GM18511 (cell line): ENCODE measurements around the gene RANBP17.
"Not testable (repeated sequence)": the region's sequence is repeated elsewhere in the genome, so short reads cannot be mapped to it uniquely, and the experiment has no call there.

Source experiments
- ATAC-seq: cut with Tn5 transposase; IDR thresholded peaks from one replicate; pipeline ENCODE4 v1.9.1; 2021; ENCODE audit warnings: mild to moderate bottlenecking, moderate library complexity; ENCODE audit not compliant: unreplicated experiment

RANBP17 gene

DNA sequence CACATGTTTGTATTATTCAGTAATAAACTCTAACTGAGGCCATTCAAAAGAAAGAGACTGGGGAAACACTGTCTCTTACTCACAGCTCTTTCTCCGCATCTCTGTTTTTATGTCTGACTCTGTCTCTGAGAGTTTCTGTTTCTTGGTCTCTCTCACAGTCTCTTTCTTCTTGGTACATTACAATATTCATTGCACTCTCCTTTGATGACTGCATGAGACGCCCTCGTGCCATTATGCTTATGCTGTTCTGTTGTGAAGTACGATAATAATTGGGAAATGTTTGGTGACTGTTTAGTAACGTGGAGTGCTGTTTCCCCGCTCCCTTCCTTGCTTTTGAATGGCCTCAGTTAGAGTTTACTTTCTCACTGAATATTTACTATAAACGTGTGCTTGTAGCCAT is 421.9 kb downstream of the RANBP17 start:
- ATAC-seq: no peak

DNA sequence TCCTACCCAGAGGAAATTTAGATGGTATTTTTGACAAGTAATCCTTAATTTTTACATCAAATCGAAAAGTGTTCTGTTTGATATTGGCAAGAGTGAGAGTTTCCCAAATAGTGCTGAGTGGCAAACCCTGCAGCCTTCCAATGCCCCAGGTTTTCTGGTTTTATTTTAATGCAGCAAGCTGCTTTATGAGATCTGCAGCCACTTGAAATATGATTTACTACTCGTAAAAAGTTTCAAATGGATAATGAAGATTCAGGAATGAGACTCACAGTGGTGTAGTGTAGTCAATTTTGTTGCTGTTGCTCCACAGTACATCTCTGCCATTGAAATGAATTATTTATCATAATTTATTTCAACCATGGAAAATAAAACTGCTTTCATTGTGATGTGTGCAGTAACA is 423.6 kb downstream of the RANBP17 start:
- ATAC-seq: no peak

DNA sequence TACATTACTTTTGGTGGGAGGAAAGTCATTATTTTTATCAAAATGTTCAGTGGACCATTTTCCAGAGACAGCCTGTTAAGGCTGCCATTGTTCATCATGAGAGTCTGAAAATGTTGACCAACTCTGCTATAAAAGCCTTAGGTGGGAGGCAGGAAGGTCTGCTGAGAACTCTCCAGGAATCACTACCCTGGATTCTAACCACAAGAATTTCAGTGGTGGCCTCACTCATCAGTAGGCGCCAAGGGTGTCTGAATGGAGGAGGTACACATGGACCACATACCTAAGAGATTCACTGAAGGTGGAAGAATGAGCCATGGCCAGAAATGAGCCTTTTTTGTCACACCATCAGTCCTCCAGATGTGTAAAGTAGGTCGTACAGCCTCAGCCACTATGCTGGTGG is 426.2 kb downstream of the RANBP17 start:
- ATAC-seq: no peak

DNA sequence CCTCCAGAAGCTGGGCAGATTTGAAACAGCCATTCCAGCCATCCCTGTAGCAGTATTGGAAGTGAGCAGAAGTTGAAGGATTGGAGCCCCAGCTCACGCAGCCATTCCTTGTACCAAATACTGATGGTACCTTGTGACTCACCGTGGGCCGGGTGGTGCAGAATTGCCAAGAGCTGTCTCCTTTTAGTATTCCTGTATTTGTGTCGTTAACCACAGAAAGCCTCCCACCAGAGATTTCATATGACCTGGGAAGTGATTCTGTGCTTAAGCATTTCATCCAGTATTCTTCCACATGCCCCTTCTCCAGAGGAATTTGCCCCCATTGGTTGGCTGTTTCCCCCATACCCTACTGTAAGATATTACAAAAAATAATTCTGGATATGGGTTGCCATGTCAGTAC is 429.6 kb downstream of the RANBP17 start:
- ATAC-seq: no peak

DNA sequence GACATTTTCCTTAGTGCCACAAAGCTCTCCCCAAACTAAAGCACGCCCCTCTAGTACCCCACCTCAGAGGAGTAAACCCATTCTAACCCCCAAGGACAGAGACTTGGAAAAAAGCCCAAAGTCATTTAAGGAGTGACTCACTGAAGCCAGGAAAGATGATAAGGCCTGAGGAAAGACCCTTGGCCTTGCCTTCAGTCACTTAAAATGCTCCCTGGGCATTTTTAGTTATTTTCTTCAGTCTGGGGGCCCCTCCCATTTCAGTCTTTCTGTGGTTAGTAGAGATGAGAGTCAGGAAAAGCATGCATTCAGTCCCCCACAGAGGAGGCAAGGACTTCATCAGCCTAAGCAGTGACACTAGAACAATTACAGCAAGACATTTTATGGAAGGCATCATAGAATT is 433.5 kb downstream of the RANBP17 start:
- no peak for ATAC-seq

DNA sequence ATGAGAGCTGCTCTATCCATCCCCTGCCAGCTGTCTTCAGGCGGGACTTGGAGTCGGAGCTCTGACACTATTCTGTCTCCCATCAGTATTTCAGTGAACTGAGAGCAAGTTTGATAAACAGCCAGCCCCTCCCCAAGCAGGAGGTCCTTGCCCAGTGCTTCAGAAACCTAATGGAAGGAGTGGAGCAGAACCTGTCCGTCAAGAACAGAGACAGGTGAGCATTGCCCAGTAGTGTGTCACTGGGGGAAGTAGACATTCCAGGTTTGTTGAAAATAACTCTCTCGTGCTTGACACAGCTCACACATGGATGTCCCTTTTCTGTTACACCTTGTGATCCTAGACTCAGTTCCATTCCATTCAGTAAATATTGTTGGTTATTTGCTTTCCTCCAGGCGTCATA is 434.0 kb downstream of the RANBP17 start:
- ATAC-seq: no peak

DNA sequence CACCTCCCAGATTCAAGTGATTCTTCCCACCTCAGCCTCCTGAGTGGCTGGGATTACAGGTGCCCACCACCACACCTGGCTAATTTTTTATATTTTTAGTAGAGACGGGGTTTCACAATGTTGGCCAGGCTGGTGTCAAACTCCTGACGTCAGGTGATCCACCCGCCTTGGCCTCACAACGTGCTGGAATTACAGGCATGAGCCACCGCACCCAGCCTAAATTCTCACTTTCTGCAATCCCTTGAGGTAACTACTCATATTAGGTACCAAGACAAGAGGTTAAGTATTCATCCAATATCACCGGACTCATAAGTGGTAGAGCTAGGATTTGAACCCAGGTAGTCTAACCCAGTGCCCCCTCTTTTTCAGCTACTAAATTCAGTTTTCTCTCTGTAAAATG is 436.1 kb downstream of the RANBP17 start:
- ATAC-seq: not testable (repeated sequence)

DNA sequence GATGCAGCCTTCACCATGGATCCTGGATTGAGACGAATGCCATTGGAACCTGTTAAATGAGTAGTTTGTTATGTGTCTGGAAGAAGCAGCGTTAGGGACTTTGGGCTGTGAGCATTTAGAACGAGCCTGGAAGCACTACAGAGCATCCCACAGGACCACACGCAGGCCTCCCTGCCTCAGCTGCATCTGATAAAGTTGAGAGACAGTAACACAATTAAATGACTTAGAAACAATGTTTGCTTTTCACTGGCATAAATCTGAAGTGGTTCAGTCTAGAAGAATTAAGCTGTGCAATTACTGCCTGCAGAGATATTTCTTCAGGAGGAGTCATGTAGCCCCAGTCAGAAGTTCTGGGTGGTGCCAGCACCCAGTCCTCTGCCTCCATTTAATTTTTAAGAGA is 437.4 kb downstream of the RANBP17 start:
- ATAC-seq: no peak

DNA sequence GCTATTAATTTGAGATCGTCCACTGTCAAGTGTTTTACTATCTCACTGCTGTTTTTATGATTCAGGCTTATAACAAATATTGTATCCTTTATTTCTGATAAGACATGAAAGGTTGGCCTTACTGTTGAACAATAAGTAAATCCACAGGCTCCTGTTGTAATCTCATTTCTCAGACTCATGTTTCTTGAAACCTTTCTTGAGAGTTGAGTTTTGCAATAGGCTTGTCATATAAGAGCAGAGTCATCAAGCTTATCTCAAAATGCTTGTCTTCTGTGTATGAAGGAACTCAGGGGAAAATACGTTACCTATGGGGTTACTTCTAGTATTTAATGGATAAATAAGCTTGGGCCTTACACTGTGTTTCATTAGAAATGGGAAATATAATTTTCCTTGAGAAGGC is 438.0 kb downstream of the RANBP17 start:
- ATAC-seq: no peak

DNA sequence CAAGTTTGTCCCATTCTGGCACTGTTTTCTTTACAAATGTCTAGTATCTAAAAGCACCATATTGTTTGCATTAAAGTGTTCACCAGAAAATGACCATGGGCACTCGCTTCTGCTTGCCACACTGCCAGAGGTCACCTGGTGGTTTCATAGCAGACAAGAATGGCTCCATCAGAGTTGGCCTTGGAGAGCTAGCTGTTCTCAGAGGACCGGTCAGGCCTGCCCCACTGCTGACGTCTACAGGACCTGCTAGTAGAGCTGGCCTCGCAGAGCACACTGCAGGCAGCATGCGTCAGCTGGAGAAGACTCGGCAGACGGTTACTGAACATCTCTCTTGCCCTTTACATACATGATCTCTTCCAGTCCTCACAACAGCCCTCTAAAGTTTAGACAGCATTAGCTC is 438.5 kb downstream of the RANBP17 start:
- ATAC-seq: no peak

DNA sequence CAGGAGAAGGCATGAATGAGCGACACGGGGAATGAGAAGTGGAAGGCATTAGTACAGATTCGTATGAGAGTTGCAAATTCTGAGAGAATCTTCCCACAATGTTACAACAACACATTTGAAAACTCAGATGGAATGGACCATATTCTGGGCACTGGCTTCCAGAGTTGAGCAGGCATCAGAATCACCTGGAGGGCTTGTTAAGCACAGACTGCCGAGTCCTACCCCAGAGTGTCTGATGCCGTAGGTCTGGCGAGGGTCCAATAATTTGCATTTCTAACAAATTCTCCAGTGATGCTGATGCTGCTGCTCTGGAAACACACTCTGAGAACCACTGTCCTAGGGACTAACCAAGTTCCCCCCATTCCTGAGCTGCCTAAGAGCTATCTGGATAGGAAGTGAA is 444.3 kb downstream of the RANBP17 start:
- ATAC-seq: no peak

DNA sequence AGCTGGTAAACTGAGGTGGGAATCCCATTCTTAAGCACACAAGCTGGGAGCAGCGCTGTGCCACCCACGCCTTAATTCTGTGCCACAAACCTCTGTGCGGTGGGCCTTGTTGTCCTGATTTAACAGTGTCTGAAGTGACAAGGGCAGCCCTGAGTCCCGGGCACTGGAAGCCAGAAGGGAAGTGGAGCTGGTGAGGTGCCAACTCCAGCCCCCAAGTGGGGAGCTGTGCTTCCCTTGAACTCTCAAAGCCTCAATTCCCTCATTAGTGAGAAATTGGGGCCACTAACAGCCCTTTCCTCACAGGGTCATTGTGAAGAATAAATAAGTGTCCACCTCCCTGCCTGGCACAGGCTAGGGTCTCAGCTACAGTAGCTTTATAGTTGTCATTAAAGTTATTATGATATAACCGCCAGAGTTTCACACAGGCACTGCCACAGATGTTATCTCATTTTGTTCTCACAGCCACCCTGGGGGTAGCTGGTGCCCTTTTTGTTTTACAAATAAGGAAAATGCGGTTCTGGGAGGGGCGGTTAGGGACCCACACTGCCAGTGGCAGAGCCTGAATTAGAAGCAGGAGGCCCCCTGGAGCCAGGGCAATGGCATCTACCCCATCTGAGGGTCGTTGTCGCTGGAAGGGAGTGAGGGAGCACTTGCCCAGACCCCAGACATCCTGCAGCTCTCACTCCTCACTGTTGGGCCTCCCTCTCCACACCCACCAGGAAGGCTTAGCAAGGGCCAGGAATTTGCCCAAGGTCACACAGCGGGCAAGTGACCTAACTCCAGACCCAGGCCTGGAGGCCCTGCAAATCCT is 445.2 kb downstream of the RANBP17 start:
- no peak for ATAC-seq

DNA sequence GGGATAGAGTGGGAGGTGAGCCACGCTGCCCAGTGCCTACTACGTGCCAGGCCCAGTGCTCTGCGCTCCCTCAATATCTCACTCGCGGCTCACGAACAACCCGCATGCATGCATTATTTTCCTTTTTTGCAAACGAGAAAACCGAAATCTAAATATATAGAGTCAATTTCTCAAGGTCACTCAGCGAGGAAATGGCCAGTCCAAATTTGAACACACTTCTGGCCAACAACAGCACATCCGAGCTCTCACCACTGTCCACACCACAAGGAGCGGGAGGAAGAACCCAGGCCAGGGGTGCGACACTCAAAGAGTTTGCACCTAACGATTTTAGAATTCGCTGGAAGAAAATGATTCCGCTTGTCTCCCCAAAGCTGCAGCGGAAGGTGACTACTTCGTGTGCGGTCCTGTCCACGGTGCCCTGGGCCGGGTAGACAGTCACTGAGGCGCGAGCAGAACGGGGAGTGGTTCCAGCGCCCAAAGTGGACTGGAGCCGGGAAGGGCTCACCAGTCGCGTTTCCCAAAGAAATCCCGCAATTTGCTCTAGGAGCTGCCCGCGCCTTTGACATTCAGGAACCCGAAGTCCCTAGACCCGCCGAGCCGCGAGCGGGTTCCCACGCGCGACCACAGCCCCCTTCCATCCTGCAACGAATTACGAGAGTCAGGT is 446.1 kb downstream of the RANBP17 start:
- no peak for ATAC-seq

DNA sequence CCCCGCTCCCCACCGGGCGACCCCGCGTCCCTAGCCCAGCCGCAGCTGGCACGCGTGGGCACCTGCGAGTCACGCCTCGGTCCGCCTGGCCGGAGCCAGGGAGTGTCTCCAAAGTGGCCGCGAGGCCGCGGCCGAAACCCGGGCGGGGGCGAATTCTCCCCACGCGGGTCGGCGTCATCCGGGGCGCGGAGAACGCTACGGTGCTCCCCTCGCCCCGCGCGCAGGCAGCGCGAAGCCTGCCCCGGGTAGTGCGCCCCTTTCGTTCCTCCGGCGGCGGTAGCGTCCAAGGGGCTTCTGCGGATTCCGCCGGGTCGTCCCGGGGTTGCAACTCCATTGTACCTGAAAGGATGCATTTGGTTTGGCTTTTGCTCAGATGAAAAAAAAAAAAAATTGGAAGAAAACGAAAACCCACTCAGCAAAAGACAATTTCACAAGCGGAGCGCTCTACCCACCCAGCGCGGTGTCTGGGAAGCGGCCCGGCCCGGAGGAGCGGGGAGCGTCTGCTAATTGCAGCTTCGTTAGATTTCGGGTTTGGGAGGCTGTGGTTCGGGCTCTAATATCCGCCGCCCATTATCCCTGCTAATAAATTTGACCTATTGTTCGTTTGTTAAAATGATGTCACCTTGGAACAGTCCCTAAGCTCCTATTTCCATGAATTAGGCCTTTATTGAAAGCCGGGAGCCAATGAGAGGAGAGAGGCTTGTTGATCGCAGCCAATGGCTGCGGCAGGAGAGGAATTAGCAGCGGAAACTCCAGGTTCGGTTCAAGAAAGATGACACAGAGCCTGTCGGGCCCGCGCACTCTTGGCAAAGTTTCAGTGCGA is 446.8 kb downstream of the RANBP17 start, which contains the start of gene TLX3:
Gene TLX3, plus strand, starts transcription at position 796 of the 823 bp plus-strand sequence. CDS start 118 bp downstream, outside the sequence.
- no peak for ATAC-seq

DNA sequence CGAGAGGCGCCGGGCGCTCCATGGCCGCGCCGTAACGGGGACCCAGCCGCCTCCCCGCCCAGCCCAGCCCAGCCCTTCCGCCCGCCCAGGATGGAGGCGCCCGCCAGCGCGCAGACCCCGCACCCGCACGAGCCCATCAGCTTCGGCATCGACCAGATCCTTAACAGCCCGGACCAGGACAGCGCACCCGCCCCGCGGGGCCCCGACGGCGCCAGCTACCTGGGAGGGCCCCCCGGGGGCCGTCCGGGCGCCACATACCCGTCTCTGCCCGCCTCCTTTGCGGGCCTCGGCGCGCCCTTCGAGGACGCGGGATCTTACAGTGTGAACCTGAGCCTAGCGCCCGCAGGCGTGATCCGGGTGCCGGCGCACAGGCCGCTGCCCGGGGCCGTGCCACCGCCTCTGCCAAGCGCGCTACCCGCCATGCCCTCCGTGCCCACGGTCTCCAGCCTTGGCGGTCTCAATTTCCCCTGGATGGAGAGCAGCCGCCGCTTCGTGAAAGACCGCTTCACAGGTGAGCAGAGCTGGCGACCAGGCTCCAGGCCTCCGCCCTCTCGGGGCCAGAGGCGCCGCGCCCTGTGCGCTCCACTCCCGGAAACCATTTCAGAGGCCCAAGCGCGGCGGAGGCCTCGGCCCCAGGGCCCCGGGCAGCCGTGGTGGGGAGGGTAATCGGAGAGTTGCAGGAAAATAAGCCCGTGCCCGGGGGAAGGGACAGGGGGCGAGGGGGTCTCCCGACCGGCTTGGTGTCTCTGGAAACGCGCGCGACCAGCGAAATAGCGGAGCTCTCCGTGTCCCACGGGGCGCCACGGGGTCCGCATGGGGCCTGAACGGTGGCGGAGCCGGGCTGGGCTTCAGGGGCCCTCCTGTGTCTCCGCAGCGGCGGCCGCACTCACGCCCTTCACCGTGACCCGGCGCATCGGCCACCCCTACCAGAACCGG is 447.7 kb downstream of the RANBP17 start:
- ATAC-seq: no peak

DNA sequence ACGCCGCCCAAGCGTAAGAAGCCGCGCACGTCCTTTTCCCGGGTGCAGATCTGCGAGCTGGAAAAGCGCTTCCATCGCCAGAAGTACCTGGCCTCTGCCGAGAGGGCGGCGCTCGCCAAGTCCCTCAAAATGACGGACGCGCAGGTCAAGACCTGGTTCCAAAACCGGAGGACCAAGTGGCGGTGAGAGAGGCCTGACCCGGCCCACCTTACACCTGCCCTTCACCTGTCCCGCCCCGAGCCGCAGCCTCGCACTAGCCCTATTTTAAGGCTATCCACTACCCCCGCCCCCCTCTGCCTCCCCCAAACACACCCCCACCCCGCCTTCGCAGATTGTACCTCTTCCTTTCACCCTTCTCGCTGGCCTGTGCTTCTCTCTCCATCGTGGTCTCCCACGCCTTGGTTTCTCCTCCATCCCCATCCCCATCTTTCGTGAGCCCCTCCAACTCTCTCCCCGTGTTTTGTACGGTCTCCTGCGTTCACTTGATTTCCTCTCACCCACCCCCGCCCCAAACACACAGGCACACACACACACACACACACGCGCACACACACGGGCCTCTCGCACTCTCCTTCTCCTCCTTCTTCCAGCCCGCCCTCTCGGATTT is 448.5 kb downstream of the RANBP17 start:
- ATAC-seq: no peak

DNA sequence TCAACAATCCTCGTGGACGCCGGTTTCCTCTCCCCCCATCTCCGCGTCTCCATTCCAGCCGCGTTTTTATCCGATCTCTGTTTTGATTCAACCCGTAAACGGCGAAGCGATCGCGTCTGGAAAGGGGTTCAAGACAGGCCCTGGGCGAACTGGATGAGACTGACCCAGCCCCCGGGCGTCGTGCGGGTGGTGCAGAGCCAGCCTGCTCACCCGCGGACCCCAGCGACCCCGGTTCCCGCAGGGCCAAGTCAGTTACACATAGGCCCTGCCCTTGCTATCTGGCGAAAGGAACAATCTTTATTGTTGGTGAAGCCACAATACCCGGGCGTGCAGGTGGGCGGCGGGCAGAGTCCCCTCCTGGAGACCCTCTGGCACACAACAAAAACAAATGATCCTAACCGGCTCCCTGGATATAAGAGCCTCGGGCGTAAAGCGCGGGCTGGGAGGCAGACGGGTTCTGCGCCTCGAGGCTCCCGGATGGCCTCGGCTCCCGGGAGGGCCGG is 449.1 kb downstream of the RANBP17 start:
- no peak for ATAC-seq

DNA sequence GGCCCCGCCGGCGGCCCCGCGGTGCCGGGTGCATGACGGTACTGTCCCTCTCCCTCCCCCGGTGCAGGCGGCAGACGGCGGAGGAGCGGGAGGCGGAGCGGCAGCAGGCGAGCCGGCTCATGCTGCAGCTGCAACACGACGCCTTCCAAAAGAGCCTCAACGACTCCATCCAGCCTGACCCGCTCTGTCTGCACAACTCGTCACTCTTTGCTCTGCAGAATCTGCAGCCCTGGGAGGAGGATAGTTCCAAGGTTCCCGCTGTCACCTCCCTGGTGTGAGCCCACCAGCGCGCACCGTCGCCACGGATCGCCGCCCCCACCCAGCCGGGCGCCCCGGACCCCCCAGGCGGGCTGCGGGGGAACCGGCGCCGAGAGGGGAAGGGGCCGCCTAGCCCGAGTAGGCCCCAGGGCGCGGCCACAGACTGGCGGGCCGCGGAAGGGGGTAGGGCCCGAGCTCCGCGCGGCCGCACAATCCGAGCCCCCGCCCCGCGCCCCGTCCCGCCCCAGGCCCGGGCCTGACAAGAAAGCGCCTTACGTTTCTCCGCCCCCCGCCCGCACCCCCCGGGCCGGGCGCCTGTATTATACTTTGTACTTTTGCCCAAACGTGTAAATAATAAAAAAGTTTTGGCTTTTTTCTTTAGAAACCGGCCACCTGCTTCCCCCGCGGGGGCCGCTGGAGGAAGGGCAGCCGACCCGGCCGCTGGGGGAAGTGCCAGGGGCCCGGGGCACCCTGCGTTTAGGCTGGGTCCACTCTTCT is 449.7 kb downstream of the RANBP17 start:
- no peak for ATAC-seq
